ENCODE measurements around the gene ACY1.
A peak's percentile ranks its signal among the peaks of the same experiment; 100 is the strongest.

ACY1 gene

DNA sequence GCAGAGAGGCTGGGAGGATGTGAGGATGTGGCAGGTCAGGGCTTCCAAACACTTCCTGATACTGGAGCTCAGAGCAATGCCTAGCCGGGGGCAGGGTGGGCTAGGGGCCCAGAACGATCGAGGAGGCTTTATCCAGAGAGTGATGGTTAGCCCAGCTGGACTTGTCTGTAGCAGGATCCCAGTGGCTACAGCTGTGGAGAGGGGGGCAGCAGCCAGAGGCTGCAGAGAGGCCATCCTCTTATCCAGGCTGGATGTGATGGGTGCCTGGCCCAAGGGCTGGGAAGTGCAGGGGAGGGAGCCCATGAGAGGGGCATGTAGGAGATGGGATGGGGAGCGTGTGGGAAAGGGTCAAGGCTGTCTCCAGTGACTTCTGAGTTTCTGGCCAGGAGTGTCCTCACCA is 36.5 kb upstream of the ACY1 start:
- no peak for DNase-seq

DNA sequence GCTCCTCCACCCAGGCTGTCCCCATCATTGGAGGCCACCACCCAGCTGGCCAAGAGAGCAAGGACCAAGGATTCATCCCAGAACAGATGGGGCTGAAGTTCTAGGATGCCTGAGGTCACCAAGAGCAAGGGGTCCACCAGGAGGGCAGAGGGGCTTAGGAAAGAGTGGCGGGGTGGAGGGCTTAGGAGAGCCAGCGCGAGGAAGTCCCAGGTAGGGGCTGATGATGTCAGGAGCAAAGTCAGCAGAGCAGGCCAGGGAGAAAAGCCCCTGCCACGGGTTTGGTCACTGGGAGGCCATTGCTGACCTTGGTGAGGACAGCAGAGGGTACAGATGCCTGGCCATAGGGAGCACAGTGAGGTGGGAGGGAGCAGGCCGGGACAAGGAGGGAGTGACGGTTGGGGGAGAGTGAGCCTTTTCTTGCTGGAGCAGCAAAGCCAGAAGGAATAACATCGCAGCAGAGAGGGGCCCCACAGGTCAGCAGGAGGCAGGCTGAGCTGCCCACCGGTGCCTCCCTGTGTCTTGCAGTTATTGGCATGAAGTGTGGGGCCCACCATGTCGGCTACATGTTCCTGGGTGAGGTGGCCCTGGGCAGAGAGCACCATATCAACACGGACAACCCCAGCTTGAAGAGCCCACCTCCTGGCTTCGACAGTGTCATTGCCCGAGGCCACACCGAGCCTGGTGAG is 36.0 kb upstream of the ACY1 start:
- DNase-seq = no peak

DNA sequence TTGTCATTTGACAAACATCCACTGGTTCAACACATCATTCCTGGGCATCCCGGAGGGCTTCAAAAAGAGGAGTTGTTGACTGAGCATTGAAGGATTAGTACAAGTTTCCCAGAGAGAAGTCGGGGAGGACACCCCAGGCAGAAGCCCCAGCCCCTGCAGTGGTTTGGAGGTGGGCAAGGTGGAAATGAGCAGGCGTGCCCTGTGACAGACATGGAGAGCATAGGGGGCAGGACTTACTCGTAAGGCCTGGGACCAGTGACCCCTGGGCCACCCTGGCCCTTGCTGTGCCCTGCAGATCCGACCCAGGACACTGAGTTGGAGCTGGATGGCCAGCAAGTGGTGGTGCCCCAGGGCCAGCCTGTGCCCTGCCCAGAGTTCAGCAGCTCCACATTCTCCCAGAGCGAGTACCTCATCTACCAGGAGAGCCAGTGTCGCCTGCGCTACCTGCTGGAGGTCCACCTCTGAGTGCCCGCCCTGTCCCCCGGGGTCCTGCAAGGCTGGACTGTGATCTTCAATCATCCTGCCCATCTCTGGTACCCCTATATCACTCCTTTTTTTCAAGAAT is 35.2 kb upstream of the ACY1 start:
- no peak for DNase-seq

DNA sequence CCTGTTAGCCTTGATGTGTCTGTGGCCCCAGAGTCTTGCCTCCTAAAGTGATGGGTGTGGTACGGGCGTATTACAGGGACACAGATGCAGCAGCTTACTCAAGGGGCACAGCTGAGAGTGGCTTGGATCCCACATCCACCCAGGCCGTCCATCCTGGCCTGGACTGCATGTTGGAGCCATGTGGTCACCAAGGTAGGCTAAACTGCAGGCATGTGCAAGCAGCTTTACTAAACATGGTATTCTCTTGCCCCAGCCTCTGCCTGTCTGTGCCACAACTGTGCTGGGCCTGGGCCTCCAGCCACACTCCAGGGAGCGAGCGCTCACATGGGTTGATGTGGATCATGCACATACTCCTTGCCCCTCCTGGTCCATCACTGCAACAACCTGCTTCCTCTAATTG is 34.2 kb upstream of the ACY1 start:
- DNase-seq = no peak

DNA sequence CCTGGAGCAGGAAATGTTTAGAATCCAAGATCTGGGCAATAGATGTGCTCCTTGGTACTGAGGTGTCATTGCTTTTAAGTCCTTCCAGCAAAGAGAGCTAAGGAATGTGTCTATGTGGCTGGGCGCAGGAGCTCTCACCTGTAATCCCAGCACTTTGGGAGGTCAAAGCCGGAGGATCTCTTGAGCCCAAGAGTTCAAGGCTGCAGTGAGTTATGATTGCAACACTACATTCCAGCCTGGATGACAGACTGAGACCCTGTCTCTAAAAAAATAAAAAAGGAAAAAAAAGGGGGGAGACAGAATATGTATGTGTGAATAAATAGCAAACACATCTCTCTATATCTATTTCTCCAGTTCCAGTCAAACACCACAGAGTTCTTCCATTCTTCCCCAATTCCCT is 32.4 kb upstream of the ACY1 start:
- DNase-seq = no peak

DNA sequence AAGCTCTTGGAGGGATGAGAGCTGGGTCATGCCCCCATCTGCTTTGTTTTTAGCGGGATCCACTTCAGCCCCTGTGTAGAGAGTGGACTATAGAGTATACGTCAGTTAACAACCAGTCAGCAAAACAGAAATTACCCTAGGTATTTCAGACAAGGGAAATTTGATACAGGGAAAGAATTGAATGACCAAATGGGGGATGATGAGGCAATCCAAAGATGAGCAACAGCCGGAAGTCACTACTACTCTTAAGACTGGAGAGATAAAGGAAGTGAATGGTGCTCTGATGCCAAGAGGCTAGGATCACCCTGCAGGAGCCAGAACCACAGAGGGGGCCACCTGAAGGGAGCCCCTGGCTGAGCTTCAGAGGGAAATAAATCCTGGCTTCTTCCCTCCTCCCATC is 29.9 kb upstream of the ACY1 start:
- DNase-seq = peak; percentile 8

DNA sequence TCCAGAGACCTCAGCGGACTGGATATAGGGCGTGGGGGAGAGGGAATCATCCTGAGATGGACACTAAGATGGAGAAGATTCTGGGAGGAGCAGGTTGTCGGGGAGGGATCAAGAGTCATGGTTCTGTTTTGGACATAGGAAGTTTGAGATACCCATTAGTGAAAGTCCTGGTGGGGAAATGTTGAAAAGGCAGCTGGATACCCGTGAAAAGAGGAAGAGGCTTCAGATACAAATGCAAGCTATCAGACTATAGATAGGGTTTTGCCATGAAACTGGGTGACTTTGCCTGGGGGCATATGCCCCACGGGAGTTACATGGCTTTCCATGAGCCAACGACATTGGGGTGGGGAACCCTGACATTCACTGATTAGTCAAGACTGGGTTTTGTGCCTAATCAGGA is 29.2 kb upstream of the ACY1 start:
- no peak for DNase-seq

DNA sequence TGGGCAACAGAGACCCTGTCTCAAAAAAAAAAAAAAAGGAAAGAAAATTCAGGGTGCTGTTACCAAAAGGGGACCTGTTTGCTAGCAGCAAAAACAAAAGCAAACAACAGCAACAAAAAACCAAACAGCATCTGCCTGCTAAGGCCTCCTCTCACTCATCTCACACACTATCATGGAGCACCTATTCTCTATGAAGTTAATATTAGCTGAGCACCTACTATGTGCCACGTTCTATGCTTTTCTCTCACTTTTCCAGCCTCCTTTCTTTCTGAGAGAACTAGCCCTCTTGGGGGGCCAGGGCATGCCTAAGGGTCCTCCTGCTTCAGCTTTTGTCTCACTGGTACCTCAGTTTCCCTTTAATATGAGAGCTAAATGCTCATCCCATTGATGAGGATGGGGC is 28.6 kb upstream of the ACY1 start:
- DNase-seq = no peak

DNA sequence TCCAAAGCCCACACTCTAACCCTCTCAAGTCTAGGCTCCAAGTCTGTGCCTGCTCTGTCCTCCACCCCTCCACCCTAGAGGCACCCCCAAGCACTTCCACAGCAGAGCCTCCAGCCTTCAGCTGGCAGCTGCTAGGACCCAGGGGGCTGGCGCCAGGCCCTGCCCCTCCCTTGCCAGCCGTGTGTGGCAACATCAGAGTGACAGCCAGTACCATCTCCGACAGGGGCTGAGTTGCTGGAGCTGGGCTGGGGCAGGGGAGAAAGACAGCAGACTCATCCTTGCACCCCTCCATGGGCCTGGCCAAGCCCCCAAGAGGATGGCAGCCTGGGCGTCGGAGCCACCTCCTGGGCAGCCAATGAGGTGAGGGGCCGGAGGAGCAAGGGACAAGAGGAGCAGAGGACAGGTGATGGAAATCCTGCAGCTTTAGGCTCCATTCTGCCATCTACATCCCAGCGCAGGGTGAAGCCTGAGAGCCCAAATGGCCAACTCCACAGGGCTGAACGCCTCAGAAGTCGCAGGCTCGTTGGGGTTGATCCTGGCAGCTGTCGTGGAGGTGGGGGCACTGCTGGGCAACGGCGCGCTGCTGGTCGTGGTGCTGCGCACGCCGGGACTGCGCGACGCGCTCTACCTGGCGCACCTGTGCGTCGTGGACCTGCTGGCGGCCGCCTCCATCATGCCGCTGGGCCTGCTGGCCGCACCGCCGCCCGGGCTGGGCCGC is 28.0 kb upstream of the ACY1 start, which contains the start of gene GPR62:
Gene GPR62, plus strand, starts transcription at position 207 of the 718 bp plus-strand sequence. Its CDS starts 272 bp downstream, at position 479.
- DNase-seq = no peak

DNA sequence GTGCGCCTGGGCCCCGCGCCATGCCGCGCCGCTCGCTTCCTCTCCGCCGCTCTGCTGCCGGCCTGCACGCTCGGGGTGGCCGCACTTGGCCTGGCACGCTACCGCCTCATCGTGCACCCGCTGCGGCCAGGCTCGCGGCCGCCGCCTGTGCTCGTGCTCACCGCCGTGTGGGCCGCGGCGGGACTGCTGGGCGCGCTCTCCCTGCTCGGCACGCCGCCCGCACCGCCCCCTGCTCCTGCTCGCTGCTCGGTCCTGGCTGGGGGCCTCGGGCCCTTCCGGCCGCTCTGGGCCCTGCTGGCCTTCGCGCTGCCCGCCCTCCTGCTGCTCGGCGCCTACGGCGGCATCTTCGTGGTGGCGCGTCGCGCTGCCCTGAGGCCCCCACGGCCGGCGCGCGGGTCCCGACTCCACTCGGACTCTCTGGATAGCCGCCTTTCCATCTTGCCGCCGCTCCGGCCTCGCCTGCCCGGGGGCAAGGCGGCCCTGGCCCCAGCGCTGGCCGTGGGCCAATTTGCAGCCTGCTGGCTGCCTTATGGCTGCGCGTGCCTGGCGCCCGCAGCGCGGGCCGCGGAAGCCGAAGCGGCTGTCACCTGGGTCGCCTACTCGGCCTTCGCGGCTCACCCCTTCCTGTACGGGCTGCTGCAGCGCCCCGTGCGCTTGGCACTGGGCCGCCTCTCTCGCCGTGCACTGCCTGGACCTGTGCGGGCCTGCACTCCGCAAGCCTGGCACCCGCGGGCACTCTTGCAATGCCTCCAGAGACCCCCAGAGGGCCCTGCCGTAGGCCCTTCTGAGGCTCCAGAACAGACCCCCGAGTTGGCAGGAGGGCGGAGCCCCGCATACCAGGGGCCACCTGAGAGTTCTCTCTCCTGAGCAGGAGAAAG is 27.2 kb upstream of the ACY1 start:
- no peak for DNase-seq

DNA sequence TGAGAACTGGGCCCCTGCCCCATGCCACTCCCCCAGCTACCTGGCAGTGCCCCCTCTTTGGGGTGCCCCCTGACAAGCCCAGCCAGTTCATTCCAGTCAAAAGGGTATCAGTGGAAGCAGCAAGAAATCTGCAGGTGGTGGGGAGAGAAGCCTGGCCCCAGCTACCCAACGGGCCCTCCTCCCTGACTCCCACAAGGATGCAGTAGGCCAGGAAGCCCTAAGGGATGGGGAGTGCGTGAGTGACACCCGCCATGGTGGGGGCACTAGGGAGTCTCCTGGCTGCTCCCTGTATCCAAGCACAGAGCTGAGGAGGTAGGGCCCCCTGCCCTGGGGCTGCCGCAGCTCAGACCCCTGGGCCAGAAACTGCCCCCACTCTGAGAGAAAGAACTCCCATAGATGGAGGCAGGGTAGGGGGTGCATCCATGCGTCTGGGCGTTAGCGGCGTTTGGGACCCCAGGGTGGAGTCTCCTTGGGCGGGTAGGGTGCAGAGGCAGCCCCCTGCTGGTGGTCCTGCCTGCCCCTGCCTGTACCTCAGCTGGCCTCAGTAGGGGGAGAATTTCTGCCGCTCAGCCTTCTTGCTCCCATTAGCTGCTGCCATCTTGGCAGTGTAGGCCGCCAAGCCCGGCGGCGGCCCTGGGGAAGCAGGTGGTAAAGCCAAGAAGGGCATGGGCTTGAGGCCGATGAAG is 25.7 kb upstream of the ACY1 start:
- no peak for DNase-seq

DNA sequence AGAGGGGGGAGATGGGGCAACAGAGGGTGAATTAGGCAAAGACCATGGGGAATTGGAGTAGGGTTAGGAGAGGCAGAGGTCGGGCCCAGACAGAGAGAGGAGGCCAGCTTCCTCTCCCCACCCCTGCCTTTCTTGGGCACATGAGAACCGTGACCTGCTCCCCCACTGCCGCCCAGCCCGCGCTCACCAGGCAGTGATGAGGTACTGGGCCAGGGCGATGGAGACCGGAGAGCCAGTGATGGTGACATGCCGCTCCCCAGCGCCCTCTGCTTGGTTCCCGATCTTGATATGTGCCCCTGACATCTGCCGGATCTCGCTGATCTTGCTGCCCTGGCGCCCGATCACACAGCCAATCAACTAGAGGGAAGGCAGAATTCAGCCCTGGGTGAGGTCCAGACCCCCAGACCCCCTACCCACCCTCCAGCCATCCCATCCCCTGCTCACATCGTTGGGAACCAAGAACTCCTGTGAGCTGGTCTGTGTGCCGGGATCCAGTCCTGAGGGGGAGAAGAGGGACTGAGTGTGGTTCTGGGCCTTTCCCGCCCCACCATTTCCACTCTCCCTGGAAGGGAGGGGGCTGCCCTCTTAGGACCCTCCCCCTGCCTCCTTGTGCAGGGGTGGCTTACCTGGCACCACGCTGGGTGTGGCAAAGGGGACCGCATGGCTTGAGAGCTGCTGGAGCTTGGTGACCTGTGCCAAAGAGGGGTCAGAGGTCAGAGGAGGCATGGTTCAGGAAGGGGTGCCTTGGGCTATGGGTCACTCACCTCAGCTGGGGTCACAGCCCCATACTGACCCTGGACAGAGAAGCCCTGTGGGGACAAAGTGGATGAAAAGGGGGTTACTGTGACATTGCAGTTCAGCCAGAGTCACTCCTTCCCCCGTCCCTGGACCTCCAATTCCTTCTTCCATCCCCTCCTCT is 24.5 kb upstream of the ACY1 start:
- no peak for DNase-seq

DNA sequence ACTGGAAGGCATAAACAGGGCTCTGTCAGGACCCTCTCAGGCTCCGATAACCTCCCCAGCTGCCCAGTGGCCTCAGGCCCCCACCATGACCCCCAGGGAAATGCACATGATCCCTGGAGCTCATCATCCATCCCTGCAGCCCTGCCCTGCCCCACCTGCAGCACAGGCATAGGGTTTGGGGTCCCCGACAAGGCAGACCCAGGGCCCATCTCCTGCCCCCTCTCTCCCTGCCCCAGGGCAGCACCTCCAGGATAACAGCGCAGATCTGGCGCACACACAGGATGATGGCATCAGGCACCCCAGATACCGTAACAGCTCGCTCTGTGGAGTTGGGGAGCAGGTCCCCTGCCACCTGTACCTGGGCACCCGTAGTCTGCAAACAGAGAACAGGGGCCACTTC is 23.7 kb upstream of the ACY1 start:
- no peak for DNase-seq

DNA sequence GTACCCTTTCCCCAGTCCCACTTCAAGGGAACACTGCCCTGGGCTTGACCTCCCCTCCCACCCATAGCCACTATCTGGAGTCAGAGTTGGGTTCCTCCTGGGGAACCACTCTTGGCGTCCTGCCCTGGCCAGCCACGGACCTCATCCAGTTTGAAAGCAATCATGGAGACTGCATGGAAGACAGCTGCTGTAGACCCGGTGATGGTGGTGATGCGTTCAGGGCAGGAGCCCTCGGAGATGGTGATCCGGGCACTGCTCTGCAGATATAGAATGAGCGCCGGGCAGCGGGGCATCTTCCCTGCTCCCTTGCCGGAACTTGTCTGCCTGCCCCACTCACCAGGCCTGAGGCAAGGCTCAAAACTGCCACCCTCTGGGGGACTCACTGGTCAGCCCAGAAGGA is 22.9 kb upstream of the ACY1 start:
- DNase-seq = no peak

DNA sequence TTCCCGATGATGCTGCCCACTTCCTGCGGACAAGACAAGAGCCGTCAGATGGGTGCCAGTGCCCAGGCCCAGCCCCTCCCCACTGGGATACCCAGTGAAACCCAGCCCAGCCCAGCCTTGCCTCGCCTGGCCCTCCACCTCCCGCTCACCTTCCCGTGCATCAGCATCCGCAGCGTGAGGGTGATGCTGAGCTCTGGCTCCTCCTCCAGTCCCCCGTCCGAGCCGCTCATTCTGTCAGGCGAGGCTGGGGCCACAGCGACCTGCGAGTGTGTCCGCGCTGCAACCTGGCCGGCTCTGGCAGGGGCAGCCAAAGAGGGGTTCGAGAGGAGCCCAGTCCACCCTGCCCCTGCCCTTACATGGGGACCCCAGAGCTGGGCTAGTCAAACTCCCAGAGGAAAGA is 22.3 kb upstream of the ACY1 start:
- no peak for DNase-seq

DNA sequence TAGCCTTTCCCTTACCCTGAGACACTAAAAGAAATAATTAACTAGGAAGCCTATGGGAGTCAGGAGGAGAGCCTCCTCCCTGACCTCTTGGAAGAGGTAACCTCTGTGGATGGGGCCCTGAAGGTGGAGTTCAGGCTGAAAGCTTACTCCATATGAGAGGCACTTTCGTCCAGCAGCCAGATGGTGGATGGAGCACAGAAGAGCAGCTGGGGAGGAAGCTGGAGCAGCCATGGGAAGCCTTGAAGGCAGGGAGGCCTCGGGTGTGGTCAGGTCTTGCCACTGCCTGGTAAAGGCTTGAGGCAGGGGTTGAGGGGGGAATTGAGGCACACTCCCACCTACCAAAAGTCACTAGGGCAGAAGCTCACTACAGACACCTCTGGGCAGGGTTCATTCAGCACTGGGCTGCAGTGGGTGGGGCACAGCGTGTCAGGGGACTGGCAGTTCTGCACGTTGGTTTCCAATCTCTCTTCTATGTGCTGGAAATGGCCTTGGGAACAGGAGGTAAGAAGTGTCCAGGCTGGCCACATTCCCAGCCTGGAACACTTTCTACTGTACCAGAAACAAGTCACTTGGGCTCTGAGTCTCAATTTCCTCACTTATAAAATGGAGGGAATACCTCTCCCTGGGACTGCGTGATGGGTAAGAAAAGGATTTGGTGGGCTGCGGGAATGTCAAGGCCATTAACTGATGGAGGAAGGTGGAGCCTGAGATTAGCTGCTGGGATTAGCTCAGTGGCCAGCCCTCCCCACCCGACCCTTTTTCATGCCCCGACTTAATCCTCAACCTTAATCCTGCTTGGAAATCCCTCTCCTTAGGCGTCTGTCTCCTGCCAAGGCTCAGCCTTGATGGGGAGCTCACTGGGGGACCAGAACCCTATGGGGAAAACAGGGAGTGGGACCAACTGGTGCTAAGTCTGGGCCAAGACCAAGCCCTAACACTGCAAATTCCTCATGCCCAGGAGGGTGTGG is 21.4 kb upstream of the ACY1 start:
- no peak for DNase-seq

DNA sequence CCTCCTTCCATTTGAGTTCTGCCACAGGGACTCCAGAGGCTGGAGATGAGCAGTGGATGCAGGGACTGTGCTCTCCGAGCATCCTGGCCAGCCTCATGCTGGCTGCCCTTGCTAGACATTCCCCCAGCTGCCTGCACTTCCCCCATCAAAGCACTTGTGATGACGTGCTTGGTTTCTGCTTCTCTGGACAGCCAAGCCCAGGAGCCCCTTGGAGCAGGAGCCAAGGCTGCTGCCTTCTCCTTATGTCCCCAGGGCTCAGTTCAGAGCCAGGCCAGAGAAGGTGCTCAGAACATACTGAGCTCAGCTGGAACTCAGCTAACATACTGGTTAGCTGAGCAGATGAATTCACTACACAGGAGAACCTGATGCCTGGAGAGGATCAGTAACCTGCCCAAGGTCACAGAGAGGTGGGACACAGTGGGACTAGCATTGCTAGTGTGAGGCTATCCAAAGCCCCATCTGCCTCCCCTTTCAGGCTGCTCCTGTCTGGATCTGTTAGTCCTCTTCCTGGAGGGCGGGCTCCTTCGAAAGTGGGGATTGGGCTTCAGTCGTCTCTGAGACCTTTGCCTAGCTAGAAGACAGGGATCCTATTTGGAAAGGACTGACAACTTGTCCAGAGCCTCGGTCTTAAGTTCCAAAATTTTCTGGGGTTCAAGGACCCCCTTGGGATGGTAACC is 20.3 kb upstream of the ACY1 start:
- DNase-seq = no peak

DNA sequence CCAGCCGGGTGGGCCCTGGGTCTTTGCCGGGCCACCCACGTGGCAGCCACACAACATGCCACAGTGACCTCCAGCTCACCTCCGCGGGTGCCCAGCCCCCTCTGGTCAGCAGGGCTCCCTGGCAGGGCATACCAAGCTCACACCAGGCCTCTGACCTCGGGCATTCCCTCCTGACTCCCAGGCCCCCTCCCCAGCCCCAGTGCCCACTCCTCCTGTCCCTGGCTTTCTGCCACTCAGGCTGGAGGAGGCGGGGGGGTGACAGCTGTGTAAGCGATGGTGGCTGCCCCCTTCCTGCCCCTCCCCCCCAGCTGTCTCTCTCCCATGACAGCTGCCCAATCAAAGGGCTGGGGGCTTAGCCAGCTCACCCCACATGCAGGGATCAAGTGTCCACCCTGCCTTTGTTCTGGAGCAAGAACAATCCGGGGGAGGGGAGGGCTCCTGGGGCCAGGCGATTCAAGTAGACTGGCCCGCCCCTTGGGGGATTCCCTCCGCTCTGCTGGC is 19.3 kb upstream of the ACY1 start:
- no peak for DNase-seq

DNA sequence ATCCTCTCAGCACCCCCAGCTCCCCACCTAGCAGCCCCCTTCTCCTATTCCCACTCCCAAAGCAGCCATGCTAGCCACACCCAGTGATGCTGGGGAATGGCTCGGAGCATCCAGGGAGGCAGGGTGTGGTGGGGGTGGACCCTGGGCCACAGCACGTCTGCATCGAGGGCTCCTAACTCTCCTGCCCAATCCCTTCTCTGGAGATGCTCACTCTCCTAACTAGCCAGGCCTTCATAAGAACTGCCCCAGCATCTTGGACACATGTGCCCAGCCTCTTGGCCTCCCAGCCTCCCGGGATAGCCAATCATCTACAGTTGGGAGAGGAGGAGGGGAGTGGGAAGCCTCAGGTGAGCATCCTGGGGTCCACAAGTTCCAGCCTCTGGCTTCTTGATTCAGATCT is 18.8 kb upstream of the ACY1 start:
- DNase-seq = no peak

DNA sequence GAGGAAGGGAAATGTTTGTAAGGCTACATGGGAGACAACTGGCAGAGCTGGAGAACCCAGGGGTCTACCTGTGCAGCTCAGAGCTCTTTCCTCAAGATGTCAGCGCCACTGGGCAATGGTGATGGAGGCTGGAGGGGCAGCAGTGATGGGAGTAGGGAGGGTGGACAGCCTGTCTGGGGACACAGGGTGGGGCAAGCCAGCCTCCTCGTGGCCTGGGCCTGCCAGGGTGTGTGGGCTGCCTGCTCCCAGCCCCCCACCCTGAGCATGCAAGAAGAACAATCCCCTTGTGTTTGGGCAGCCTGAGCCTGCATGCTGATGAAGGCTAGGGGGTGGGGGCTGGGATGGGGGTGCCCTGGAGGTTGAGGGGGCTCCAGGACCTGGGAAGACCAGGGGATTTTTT is 17.3 kb upstream of the ACY1 start:
- no peak for DNase-seq
